A549 (cell line): Measurements from ENCODE around the gene RAB37. TPM values are rescaled to one million over a fixed set of nuclear protein-coding genes. Genes with fewer than 3 reads are reported as not detected.

ENCODE experiments used
- ATAC-seq, 2 experiments: fragments of 200-7000 bp in 1 of 2; fragments of >200 bp in 1 of 2; cut with Nextera tagmentation in 1 of 2; cut with Tn5 transposase in 1 of 2; 3 replicates each; pipeline versions ENCODE4 v1.8.0 to v1.9.1; 2018 to 2020; ENCODE audit warnings: mild to moderate bottlenecking in 1 of 2, moderate library complexity in 1 of 2
- CTCF ChIA-PET: fragments of 300-600 bp; sonication (Branson Sonifier 250); formaldehyde crosslinking; extraction: SDS; loops from one replicate; lab custom pipeline; 2021; ENCODE audit warnings: antibody characterized with exemption, inconsistent platforms; lab: Yijun Ruan, JAX
- POLR2A ChIA-PET: fragments of 350-600 bp; formaldehyde crosslinking; extraction: SDS; loops from one replicate; lab custom pipeline; 2021; ENCODE audit warnings: antibody characterized with exemption, inconsistent platforms; lab: Yijun Ruan, JAX
- DNase-seq, 2 experiments: peaks; one replicate each; pipeline versions ENCODE4 v3.0.0 to v3.0.0-alpha.2; 2011 to 2016; ENCODE audit warnings: low read depth in 1 of 2, low spot score in 1 of 2
- FAIRE-seq: peaks from 2 replicates; lab custom pipeline; 2011; peaks lifted over from hg19 to GRCh38; lab: Jason Lieb, UNC
- H3K27ac ChIP-seq, 2 experiments: fragments of >200 bp; sonication (Bioruptor Twin); formaldehyde crosslinking; 3 replicates each; pipeline ENCODE4 v1.5.1; 2016 to 2017
- H3K4me1 ChIP-seq: fragments of >200 bp; sonication (Bioruptor Twin); formaldehyde crosslinking; 3 replicates; pipeline ENCODE4 v1.6.1; 2016
- H3K4me2 ChIP-seq: fragments of >200 bp; sonication (Bioruptor Twin); formaldehyde crosslinking; 3 replicates; pipeline ENCODE4 v1.6.1; 2016
- H3K4me3 ChIP-seq: fragments of >200 bp; sonication (Bioruptor Twin); formaldehyde crosslinking; 3 replicates; pipeline ENCODE4 v1.5.1; 2016
- H3K9me3 ChIP-seq: fragments of >200 bp; sonication (Bioruptor Twin); formaldehyde crosslinking; 3 replicates; pipeline ENCODE4 v1.6.1; 2016
- BHLHE40 ChIP-seq: IDR thresholded peaks from 2 replicates; pipeline ENCODE4 v1.6.1; 2012; ENCODE audit warnings: low read depth, low read length, inconsistent platforms
- CBX2 ChIP-seq: fragments of 200-600 bp; sonication (generic); IDR thresholded peaks from 2 replicates; pipeline ENCODE4 v1.6.1; 2016; ENCODE audit warnings: low read depth, mild to moderate bottlenecking, borderline replicate concordance
- CBX8 ChIP-seq: fragments of 200-600 bp; sonication (generic); IDR thresholded peaks from 2 replicates; pipeline ENCODE4 v1.6.1; 2016
- CHD2 ChIP-seq: fragments of 150-350 bp; IDR thresholded peaks from 2 replicates; pipeline ENCODE4 v1.6.1; 2014; ENCODE audit warnings: low read length; ENCODE audit not compliant: partially characterized antibody
- EHF ChIP-seq: fragments of 250-450 bp; sonication (Bioruptor Pico); IDR thresholded peaks from 2 replicates; pipeline ENCODE4 v1.5.0; 2020; ENCODE audit warnings: mild to moderate bottlenecking
- ESRRA ChIP-seq: fragments of 150-350 bp; IDR thresholded peaks from 2 replicates; pipeline ENCODE4 v1.6.1; 2014; ENCODE audit warnings: mild to moderate bottlenecking, low read length, borderline replicate concordance
- HOXB13 ChIP-seq: fragments of 250-450 bp; sonication (Bioruptor Pico); IDR thresholded peaks from 2 replicates; pipeline ENCODE4 v1.5.0; 2020; ENCODE audit warnings: low read depth, mild to moderate bottlenecking, moderate library complexity
- HOXB5 ChIP-seq: fragments of 250-450 bp; sonication (Bioruptor Pico); IDR thresholded peaks from 2 replicates; pipeline ENCODE4 v1.5.0; 2020; ENCODE audit warnings: mild to moderate bottlenecking, moderate library complexity
- JUN ChIP-seq, 2 experiments: fragments of >200 bp; sonication (Bioruptor Twin); formaldehyde crosslinking; IDR thresholded peaks; 2 replicates in 1 of 2; 3 replicates in 1 of 2; pipeline ENCODE4 v1.6.1; 2016 to 2017
- KDM5A ChIP-seq: fragments of 200-600 bp; sonication (generic); IDR thresholded peaks from 2 replicates; pipeline ENCODE4 v1.6.1; 2016; ENCODE audit warnings: antibody characterized with exemption, mild to moderate bottlenecking
- MAFK ChIP-seq: fragments of 450-650 bp; IDR thresholded peaks from 2 replicates; pipeline ENCODE4 v1.6.1; 2014; ENCODE audit not compliant: partially characterized antibody
- MYC ChIP-seq: IDR thresholded peaks from 2 replicates; pipeline ENCODE4 v1.6.1; 2012; ENCODE audit warnings: mild to moderate bottlenecking, inconsistent platforms, low read length, improper control_type of control experiment, borderline replicate concordance
- NR3C1 ChIP-seq: fragments of >200 bp; sonication (Bioruptor Twin); formaldehyde crosslinking; IDR thresholded peaks from 3 replicates; pipeline ENCODE4 v1.6.1; 2017
- PHF8 ChIP-seq: fragments of 200-600 bp; sonication (generic); IDR thresholded peaks from 2 replicates; pipeline ENCODE4 v1.6.1; 2016; ENCODE audit warnings: low read depth, mild to moderate bottlenecking, antibody characterized with exemption, moderate library complexity, borderline replicate concordance
- POLR2AphosphoS2 ChIP-seq: conservative IDR thresholded peaks from 2 replicates; pipeline ENCODE4 v1.6.1; 2012; ENCODE audit warnings: low read length, improper control_type of control experiment, inconsistent platforms
- RAD21 ChIP-seq, 2 experiments: fragments of >200 bp in 1 of 2; sonication (Bioruptor Twin) in 1 of 2; formaldehyde crosslinking in 1 of 2; IDR thresholded peaks in 1 of 2; conservative IDR thresholded peaks in 1 of 2; 2 replicates in 1 of 2; 3 replicates in 1 of 2; pipeline ENCODE4 v1.6.1; 2012 to 2018; ENCODE audit warnings: inconsistent platforms in 1 of 2
- SREBF2 ChIP-seq: fragments of 450-650 bp; IDR thresholded peaks from 2 replicates; pipeline ENCODE4 v1.6.1; 2014; ENCODE audit warnings: mild to moderate bottlenecking, moderate library complexity
- TFCP2L1 ChIP-seq: fragments of 250-450 bp; sonication (Bioruptor Pico); IDR thresholded peaks from 2 replicates; pipeline ENCODE4 v1.5.0; 2021; ENCODE audit warnings: mild to moderate bottlenecking
- ZC3H11A ChIP-seq: fragments of 450-650 bp; IDR thresholded peaks from 2 replicates; pipeline ENCODE4 v1.6.1; 2014; ENCODE audit warnings: antibody characterized with exemption, mild to moderate bottlenecking
- ZNF302 ChIP-seq: fragments of 250-450 bp; sonication (Bioruptor Pico); IDR thresholded peaks from 2 replicates; pipeline ENCODE4 v1.9.0; 2021; ENCODE audit warnings: inconsistent platforms, mild to moderate bottlenecking, moderate library complexity
- ZSCAN20 ChIP-seq: fragments of 250-450 bp; sonication (Bioruptor Pico); IDR thresholded peaks from 2 replicates; pipeline ENCODE4 v1.8.0; 2022; ENCODE audit warnings: mild to moderate bottlenecking, moderate library complexity
- WGBS: methylation state at CpG from one replicate; pipeline ENCODE4 v1.1.6; 2017; ENCODE audit errors: missing lambda C conversion rate; 5-methylcytosine and 5-hydroxymethylcytosine counted together
- polyA plus RNA-seq, 4 experiments: library from polyadenylated mRNA; depleted of rRNA in 3 of 4; stranded (reverse); fragments of >200 nt; fragmentation: RNase III in 1 of 4; extraction: RNeasy Plus Mini Kit Qiagen cat#74134 plus additional on column Dnase treatment in 1 of 4; gene quantifications; 2 replicates in 3 of 4; 3 replicates in 1 of 4; pipeline ENCODE4 v1.2.3, GENCODE V29; 2011 to 2017
- TF ChIP-seq, protein P1 (sequence below): fragments of >200 bp; sonication (Bioruptor Twin); formaldehyde crosslinking; IDR thresholded peaks from 3 replicates; pipeline ENCODE4 v1.6.1; 2016

Gene RAB37
- polyA plus RNA-seq, 2 of the 4 experiments (the other 2 are of a cell fraction): 2.4 to 15.8 TPM

GRCh38 chr17:74796211-74796610 lies 59.2 kb downstream of the RAB37 start:
- H3K9me3 ChIP-seq: no peaks in the 10 kb centered on the region
- ChIA-PET POLR2A (no interaction called here), CTCF (interaction anchor here (1.6 to 53.6 kb wide), 6 partner anchors 10 to 139 kb away, joined by 7 to 1302 read pairs (median 105); partner anchors contain the start of genes FDXR, GRIN2C and NAT9)
- TF ChIP-seq BHLHE40 (no peak), SREBF2 (no peak), MYC (no peak), ZNF302 (no peak), KDM5A (no peak), CBX8 (no peak), PHF8 (no peak), TFCP2L1 (CRISPR knock-in tag) (no peak), ZSCAN20 (CRISPR knock-in tag) (no peak), ESRRA (no peak), EHF (no peak), MAFK (no peak), CBX2 (no peak), RAD21 (conservative IDR thresholded peaks at IDR 0.05 in 1 of 2, IDR thresholded peaks at IDR 0.05 in 1 of 2) (no peak), ZC3H11A (no peak), CHD2 (no peak)
- TF ChIP-seq, protein P1, sequence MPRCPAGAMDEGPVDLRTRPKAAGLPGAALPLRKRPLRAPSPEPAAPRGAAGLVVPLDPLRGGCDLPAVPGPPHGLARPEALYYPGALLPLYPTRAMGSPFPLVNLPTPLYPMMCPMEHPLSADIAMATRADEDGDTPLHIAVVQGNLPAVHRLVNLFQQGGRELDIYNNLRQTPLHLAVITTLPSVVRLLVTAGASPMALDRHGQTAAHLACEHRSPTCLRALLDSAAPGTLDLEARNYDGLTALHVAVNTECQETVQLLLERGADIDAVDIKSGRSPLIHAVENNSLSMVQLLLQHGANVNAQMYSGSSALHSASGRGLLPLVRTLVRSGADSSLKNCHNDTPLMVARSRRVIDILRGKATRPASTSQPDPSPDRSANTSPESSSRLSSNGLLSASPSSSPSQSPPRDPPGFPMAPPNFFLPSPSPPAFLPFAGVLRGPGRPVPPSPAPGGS: no peak
- no peak overlapping the region for H3K4me2 ChIP-seq
- 85% methylated on average over 4 of the region's 4 CpGs for WGBS
- no peak for DNase-seq
- no peak overlapping the region for H3K4me3 ChIP-seq
- no peak for ATAC-seq
- no peak overlapping the region for H3K27ac ChIP-seq
- no peak for FAIRE-seq
- no peaks in the 10 kb centered on the region for H3K4me1 ChIP-seq

DNA sequence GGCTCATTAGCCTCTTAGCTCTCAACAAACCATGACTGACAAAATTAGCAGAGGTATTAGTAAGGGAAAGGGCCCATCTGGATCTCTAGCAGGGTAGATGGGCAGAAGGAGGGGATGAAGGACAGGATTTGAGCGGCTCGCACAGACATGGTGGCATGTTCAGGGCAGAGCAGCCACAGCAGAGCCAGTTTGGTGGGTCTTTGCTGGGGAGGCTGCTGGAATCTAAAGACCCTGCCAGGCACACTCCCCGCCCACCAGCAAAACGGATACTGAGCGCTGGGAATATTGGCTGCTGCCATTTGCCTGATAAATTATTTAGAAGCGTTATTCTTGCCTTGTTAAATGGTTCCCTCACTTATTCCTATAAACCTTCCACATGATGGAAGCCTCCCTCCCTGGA lies 59.8 kb downstream of the RAB37 start:
- ChIA-PET POLR2A (no interaction called here), CTCF (interaction anchor here (1.6 to 53.6 kb wide), 6 partner anchors 11 to 140 kb away, joined by 7 to 1302 read pairs (median 105); partner anchors contain the start of genes FDXR, GRIN2C and NAT9)
- no peaks in the 10 kb centered on the region for H3K9me3 ChIP-seq
- no peak overlapping the region for H3K4me3 ChIP-seq
- TF ChIP-seq CHD2: no peak
- TF ChIP-seq HOXB5 (CRISPR knock-in tag): no peak
- no peak for TF ChIP-seq POLR2AphosphoS2
- no peak for TF ChIP-seq HOXB13 (CRISPR knock-in tag)
- TF ChIP-seq ZSCAN20 (CRISPR knock-in tag): no peak
- no peak for TF ChIP-seq JUN (IDR thresholded peaks at IDR 0.05)
- TF ChIP-seq NR3C1: no peak
- FAIRE-seq: no peak
- 93% methylated on average over 6 of the region's 6 CpGs for WGBS
- no peak overlapping the region for H3K4me2 ChIP-seq
- no peak overlapping the region for H3K27ac ChIP-seq
- DNase-seq: no peak
- no peak for ATAC-seq
- H3K4me1 ChIP-seq: no peaks in the 10 kb centered on the region

Other genes starting within 250 kb of the RAB37 start
- not detected in 2 replicates for gene CD300LB, start 205.8 kb upstream of the RAB37 start, polyA plus RNA-seq (2011; rRNA removed)
- not detected in 3 replicates for gene CD300LB, start 205.8 kb upstream of the RAB37 start, polyA plus RNA-seq (2017; fragmentation: RNase III; extraction: RNeasy Plus Mini Kit Qiagen cat#74134 plus additional on column Dnase treatment)
- gene CD300C, start 191.1 kb upstream of the RAB37 start, polyA plus RNA-seq (2011; rRNA removed): 0.05 TPM in 1 of 2 replicates, not detected in the other
- gene CD300C, start 191.1 kb upstream of the RAB37 start, polyA plus RNA-seq (2017; fragmentation: RNase III; extraction: RNeasy Plus Mini Kit Qiagen cat#74134 plus additional on column Dnase treatment): 0.08 TPM in 1 of 3 replicates, not detected in the others
- 0.29 TPM in 1 of 2 replicates, not detected in the other for gene CD300H, start 169.7 kb upstream of the RAB37 start, polyA plus RNA-seq (2011; rRNA removed)
- gene CD300H, start 169.7 kb upstream of the RAB37 start, polyA plus RNA-seq (2017; fragmentation: RNase III; extraction: RNeasy Plus Mini Kit Qiagen cat#74134 plus additional on column Dnase treatment): 0.37 to 0.50 TPM (median 0.45 TPM) in 3 replicates
- not detected in 2 replicates for gene CD300LD, start 145.0 kb upstream of the RAB37 start, polyA plus RNA-seq (2011; rRNA removed)
- not detected in 3 replicates for gene CD300LD, start 145.0 kb upstream of the RAB37 start, polyA plus RNA-seq (2017; fragmentation: RNase III; extraction: RNeasy Plus Mini Kit Qiagen cat#74134 plus additional on column Dnase treatment)
- gene CD300E, start 113.5 kb upstream of the RAB37 start, polyA plus RNA-seq (2011; rRNA removed): not detected in 2 replicates
- gene CD300E, start 113.5 kb upstream of the RAB37 start, polyA plus RNA-seq (2017; fragmentation: RNase III; extraction: RNeasy Plus Mini Kit Qiagen cat#74134 plus additional on column Dnase treatment): not detected in 3 replicates
- not detected in 2 replicates for gene CD300LF, start 24.3 kb upstream of the RAB37 start, polyA plus RNA-seq (2011; rRNA removed)
- gene CD300LF, start 24.3 kb upstream of the RAB37 start, polyA plus RNA-seq (2017; fragmentation: RNase III; extraction: RNeasy Plus Mini Kit Qiagen cat#74134 plus additional on column Dnase treatment): not detected in 3 replicates
- gene NHERF1, start 11.4 kb downstream of the RAB37 start, polyA plus RNA-seq (2011; rRNA removed): 50.2 and 51.5 TPM in 2 replicates
- gene NHERF1, start 11.4 kb downstream of the RAB37 start, polyA plus RNA-seq (2017; fragmentation: RNase III; extraction: RNeasy Plus Mini Kit Qiagen cat#74134 plus additional on column Dnase treatment): 34.2 to 41.5 TPM (median 40.8 TPM) in 3 replicates
- 42.9 and 43.4 TPM in 2 replicates for gene NAT9, start 39.1 kb downstream of the RAB37 start, polyA plus RNA-seq (2011; rRNA removed)
- 63.7 to 74.3 TPM (median 71.4 TPM) in 3 replicates for gene NAT9, start 39.1 kb downstream of the RAB37 start, polyA plus RNA-seq (2017; fragmentation: RNase III; extraction: RNeasy Plus Mini Kit Qiagen cat#74134 plus additional on column Dnase treatment)
- 0.15 and 0.17 TPM in 2 replicates for gene GRIN2C, start 122.6 kb downstream of the RAB37 start, polyA plus RNA-seq (2011; rRNA removed)
- gene GRIN2C, start 122.6 kb downstream of the RAB37 start, polyA plus RNA-seq (2017; fragmentation: RNase III; extraction: RNeasy Plus Mini Kit Qiagen cat#74134 plus additional on column Dnase treatment): 0.28 to 0.77 TPM (median 0.40 TPM) in 3 replicates
- gene FDXR, start 135.7 kb downstream of the RAB37 start, polyA plus RNA-seq (2011; rRNA removed): 32.5 and 33.0 TPM in 2 replicates
- gene FDXR, start 135.7 kb downstream of the RAB37 start, polyA plus RNA-seq (2017; fragmentation: RNase III; extraction: RNeasy Plus Mini Kit Qiagen cat#74134 plus additional on column Dnase treatment): 43.3 to 51.8 TPM (median 44.5 TPM) in 3 replicates
- not detected in 2 replicates for gene FADS6, start 156.4 kb downstream of the RAB37 start, polyA plus RNA-seq (2011; rRNA removed)
- 0.04 TPM in 1 of 3 replicates, not detected in the others for gene FADS6, start 156.4 kb downstream of the RAB37 start, polyA plus RNA-seq (2017; fragmentation: RNase III; extraction: RNeasy Plus Mini Kit Qiagen cat#74134 plus additional on column Dnase treatment)
- gene USH1G, start 186.0 kb downstream of the RAB37 start, polyA plus RNA-seq (2011; rRNA removed): 0.05 and 0.12 TPM in 2 replicates
- 0.04 to 0.09 TPM (median 0.07 TPM) in 3 replicates for gene USH1G, start 186.0 kb downstream of the RAB37 start, polyA plus RNA-seq (2017; fragmentation: RNase III; extraction: RNeasy Plus Mini Kit Qiagen cat#74134 plus additional on column Dnase treatment)
- gene OTOP2, start 187.0 kb downstream of the RAB37 start, polyA plus RNA-seq (2011; rRNA removed): 0.06 and 0.11 TPM in 2 replicates
- gene OTOP2, start 187.0 kb downstream of the RAB37 start, polyA plus RNA-seq (2017; fragmentation: RNase III; extraction: RNeasy Plus Mini Kit Qiagen cat#74134 plus additional on column Dnase treatment): 0.08 TPM in 1 of 3 replicates, not detected in the others
- gene OTOP3, start 198.6 kb downstream of the RAB37 start, polyA plus RNA-seq (2011; rRNA removed): not detected in 2 replicates
- gene OTOP3, start 198.6 kb downstream of the RAB37 start, polyA plus RNA-seq (2017; fragmentation: RNase III; extraction: RNeasy Plus Mini Kit Qiagen cat#74134 plus additional on column Dnase treatment): not detected in 3 replicates
- 11.7 and 15.2 TPM in 2 replicates for gene HID1, start 235.5 kb downstream of the RAB37 start, polyA plus RNA-seq (2011; rRNA removed)
- gene HID1, start 235.5 kb downstream of the RAB37 start, polyA plus RNA-seq (2017; fragmentation: RNase III; extraction: RNeasy Plus Mini Kit Qiagen cat#74134 plus additional on column Dnase treatment): 3.7 to 6.2 TPM (median 5.2 TPM) in 3 replicates